GM18498 (cell line): ENCODE results near the gene KHDRBS2.

Experiments used
- ATAC-seq: cut with Tn5 transposase; IDR thresholded peaks from one replicate; pipeline ENCODE4 v1.9.1; 2021; ENCODE audit warnings: mild to moderate bottlenecking, moderate library complexity; ENCODE audit not compliant: unreplicated experiment

Gene KHDRBS2

DNA sequence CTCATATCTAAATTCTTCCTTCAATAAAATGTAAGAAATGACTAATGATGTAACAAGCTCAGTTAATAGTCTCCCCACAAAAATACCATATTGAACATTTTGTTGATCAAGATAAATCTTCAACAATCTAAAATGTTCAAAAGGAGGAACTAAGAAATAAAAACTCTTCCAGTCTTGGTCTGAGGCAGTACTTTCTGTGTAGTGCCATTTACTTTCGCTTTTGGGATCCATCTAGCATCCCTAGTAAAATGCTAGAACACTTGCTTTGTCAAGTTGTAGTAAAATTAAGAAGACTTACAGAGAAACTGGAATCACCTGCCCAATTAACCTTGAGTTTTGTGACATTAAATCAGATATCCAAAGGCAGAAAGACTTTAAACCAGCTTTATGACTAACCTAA lies 246.4 kb downstream of the KHDRBS2 start:
- no peak for ATAC-seq

DNA sequence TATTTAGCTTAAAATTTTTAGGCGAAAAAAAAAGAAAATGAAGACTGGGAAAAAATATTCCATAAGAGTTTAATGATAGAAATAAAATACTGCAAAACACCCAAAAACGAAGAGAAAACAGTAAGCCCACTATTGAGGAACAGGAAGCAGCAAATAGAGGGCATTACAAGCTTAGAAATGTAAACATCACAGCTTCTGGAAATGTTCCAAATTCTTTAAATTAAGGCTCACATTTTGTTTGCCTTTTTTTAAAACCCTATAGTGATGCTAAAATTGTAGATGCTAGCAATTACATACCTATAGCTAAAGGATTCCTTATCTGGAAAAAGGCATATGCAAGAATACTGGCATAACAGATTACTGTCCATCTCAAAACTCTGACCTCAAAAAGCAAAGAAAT lies 248.6 kb downstream of the KHDRBS2 start:
- no peak for ATAC-seq

- ATAC-seq, result no peak
These were observed 250.1 kb downstream of the KHDRBS2 start for GRCh38 chr6:62035952-62036351.

- no peak for ATAC-seq
These were observed 272.3 kb downstream of the KHDRBS2 start for GRCh38 chr6:62013719-62014118.

- no peak for ATAC-seq
These were observed 276.6 kb downstream of the KHDRBS2 start for GRCh38 chr6:62009445-62009844.

DNA sequence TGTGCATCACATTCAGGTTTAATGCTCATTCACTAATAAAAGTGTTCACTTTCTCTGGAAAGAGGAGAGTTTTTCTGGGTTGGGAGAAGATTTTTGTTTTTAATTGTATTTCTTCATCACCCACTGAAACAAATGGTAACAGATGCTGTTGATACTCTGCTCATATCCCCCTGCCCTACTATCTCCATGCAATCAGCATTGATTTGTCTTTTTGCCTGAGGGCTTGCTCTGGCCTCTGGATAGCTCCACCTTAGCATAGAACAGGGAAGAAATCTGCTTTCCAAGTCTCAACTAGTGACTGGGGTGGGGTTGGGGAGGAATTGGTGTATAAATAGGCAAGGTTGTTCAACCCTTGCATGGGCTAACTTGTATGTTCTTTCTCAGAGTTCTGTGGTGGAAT lies 296.4 kb downstream of the KHDRBS2 start:
- ATAC-seq, result no peak

- ATAC-seq, result no peak
These were observed 305.4 kb downstream of the KHDRBS2 start for GRCh38 chr6:61980622-61981021.

GRCh38 chr6:61977947-61978346 lies 308.1 kb downstream of the KHDRBS2 start:
- ATAC-seq, result no peak

DNA sequence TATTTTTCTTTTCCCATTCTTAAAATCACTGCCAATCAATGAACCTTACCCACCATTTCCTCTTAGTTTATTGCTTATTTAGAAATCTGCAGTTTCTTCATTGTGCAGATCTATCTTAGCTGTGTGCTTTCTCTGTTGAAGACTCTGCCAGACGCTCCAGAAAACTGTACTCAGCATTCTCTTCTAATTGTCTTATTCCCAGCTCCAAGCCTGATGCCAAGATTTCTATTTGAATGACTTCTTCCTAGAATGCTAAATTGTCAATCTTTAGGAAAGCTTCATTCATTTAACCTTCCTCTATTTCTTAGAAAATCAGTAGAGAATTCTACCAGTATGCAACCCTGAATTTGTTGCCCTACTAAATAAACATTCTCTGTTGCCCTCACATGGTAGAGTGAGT lies 308.9 kb downstream of the KHDRBS2 start:
- ATAC-seq, result no peak

DNA sequence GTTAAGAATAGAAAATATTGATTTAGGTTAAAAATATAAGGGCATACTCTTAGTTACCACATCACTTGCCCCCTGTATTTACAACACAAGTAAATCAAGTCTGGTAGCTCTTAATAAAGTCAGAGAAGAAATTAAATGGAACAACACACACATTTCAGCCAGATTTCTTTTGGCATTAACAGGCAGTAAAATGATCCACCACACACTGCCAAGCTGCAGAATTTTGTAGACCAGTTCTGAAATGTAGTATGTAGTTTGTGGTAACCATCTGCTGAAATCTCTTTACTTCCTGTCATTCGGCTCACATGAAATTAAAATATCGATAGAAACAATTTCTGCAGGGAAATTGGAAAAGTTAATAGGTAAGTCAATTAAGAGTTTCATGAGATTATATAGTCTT lies 326.8 kb downstream of the KHDRBS2 start:
- ATAC-seq, result no peak

DNA sequence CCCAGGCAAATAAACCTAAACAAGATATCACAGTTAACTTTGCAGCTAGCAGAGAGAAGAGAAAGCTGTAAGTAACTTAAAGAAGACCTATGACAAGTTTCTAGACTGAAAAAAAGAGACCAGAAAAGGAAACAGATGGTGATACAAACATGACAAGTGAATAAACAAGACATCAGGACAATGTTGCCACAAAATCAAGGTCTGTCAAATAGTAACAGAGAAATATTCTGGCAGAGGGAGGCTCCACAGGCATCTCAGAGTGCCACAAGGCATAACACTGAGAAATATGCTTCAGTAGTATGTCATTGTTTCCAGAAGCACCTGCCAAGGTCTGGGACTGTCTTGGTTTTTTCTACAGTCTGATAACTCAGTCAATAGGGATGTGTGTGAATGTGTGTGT lies 332.2 kb downstream of the KHDRBS2 start:
- no peak for ATAC-seq

DNA sequence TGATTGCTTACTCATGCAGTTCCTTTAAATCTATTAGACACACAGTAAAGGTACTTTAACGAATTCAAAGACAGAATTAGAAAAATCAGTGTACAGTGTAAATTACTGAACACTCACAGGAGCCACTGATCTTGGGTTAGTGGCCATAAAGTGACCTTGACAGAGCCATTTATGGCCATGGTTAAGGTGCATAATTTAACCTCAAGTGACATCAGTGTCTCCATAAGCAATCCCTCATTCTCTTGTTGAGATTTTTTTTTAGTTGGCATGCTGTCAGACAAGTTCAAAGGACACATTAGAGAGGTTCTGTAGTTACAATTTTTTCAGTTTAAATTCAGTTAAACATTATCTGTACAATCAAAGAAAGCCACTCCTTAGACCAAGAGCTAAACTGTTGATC lies 334.4 kb downstream of the KHDRBS2 start:
- ATAC-seq, result no peak

DNA sequence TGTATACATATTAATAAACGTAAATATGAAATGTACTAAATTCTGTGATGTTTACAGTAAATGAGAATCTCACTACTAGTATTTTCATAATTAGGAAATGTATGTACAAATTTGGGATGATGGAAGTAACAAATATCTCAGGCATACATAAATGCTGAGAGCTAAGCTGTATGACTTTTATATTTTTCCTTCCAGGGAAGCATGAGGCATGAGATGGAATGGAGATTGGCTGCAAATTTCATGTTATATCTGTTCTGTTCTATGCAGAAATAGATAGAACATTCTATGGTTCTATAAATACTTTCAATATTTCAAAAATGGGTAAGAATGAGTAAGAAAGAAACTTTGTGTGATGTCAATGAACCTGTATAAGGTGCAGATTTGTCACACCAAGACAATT lies 335.2 kb downstream of the KHDRBS2 start:
- no peak for ATAC-seq

GRCh38 chr6:61949971-61950370 lies 336.1 kb downstream of the KHDRBS2 start:
- no peak for ATAC-seq

DNA sequence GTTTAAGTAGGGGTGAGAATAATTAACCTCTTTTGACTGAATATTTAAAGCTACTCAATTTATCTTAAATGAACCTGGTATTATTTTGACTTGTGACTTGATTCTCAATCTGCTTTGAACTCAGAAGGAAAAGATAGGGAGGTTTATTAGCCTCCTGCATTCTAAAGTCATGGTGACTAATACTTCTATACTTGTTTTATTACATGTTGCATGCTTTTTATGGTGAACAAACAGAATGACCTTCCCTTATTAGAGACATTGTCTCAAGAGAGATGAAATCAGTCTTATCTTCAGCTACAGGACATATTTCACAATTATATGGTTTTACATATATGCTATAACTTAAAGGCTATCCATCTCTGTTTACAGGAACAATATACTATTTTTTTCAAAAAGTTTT lies 336.9 kb downstream of the KHDRBS2 start:
- ATAC-seq, result no peak

GRCh38 chr6:61947311-61947947 lies 338.6 kb downstream of the KHDRBS2 start:
- no peak for ATAC-seq

GRCh38 chr6:61940919-61941318 lies 345.1 kb downstream of the KHDRBS2 start:
- no peak for ATAC-seq

- no peak for ATAC-seq
These were observed 350.7 kb downstream of the KHDRBS2 start for GRCh38 chr6:61935242-61935846.

- no peak for ATAC-seq
These were observed 376.5 kb downstream of the KHDRBS2 start for GRCh38 chr6:61909486-61909885.

DNA sequence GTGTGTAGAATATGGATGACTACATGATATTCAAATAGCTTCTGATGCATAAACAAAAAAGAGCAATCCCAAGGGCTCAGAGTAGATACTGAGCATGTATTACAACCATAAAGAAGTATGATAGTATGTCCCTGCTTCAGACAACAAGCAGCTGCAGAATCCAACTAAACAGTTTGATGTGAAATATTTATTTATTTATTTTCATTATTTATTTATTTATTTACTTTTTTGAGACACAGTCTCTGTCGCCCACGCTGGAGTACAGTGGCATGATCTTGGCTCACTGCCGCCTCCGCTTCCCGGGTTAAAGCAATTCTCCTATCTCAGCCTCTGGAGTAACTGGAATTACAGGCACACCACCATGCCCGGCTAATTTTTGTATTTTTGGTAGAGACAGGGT lies 384.3 kb downstream of the KHDRBS2 start:
- ATAC-seq, result no peak

- ATAC-seq, result no peak
These were observed 391.5 kb downstream of the KHDRBS2 start for GRCh38 chr6:61894536-61894935.

- ATAC-seq, result no peak
These were observed 398.6 kb downstream of the KHDRBS2 start for GRCh38 chr6:61887423-61887822.
